AG09309 (cell line): Measurements from ENCODE around the gene DGKQ.

Experiments used
- DNase-seq: peaks from one replicate; pipeline ENCODE4 v3.0.0-alpha.2; 2010; ENCODE audit warnings: low read depth
- H3K4me3 ChIP-seq: 2 replicates; pipeline ENCODE4 v1.5.1; 2011; ENCODE audit warnings: mild to moderate bottlenecking, low read depth, low read length, moderate library complexity; ENCODE audit not compliant: control insufficient read depth
- CTCF ChIP-seq: IDR thresholded peaks from 2 replicates; pipeline ENCODE4 v1.5.1; 2011; ENCODE audit warnings: mild to moderate bottlenecking, low read depth, low read length, inconsistent platforms; ENCODE audit not compliant: insufficient read depth, control insufficient read depth; ENCODE audit errors: missing control alignments

The DGKQ gene

GRCh38 chr4:973431-974397 lies at the start of gene DGKQ:
DGKQ (minus strand) TSS chr4:973569; CDS start chr4:973482, 87 bp downstream.
- TF ChIP-seq CTCF: no peak
- peak; percentile 18 for DNase-seq
- H3K4me3 ChIP-seq: peak within 1 kb of the TSS; percentile 69

- no peak for DNase-seq
- no peak overlapping the region for H3K4me3 ChIP-seq
- no peak for TF ChIP-seq CTCF
These were observed 49.3 kb upstream of the DGKQ start for GRCh38 chr4:1022739-1023066.

GRCh38 chr4:1022051-1022738 lies 48.8 kb upstream of the DGKQ start:
- TF ChIP-seq CTCF: no peak
- no peak overlapping the region for H3K4me3 ChIP-seq
- DNase-seq: no peak

- no peak overlapping the region for H3K4me3 ChIP-seq
- TF ChIP-seq CTCF: no peak
- DNase-seq: no peak
These were observed 48.1 kb upstream of the DGKQ start for GRCh38 chr4:1021386-1022050.

GRCh38 chr4:1019729-1020470 lies 46.5 kb upstream of the DGKQ start:
- no peak for TF ChIP-seq CTCF
- no peak overlapping the region for H3K4me3 ChIP-seq
- no peak for DNase-seq

- DNase-seq: no peak
- TF ChIP-seq CTCF: no peak
- H3K4me3 ChIP-seq: no peak overlapping the region
These were observed 46.0 kb upstream of the DGKQ start for GRCh38 chr4:1019320-1019719.
